ENCODE measurements around the gene SLC30A1. TPM values are rescaled to one million over a fixed set of nuclear protein-coding genes. Genes with fewer than 3 reads are reported as not detected.

SLC30A1 gene
- total RNA-seq, 2 donors from 2014 or later, result 12.5 to 22.0 TPM

DNA sequence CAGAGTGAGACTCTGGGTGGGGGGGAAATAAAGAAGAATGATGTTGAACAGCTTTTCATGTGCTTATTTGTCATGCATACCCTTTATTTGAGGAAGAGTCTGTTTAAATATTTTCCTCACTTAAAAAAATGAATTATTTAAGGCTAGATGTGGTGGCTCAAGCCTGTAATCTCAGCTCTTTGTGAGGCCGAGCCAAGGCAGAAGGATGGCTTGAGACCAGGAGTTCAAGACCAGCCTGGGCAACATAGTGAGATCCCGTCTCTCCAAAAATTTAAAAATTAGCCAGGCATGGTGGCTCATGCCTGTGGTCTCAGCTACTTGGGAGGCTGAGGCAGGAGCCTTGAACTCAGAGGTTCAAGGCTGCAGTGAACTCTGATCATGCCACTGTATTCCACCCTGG is 25.4 kb downstream of the SLC30A1 start:
- H3K27ac ChIP-seq, result no peak overlapping the region
- intact Hi-C loops (cut with DNase I), result no loop called here
- no peaks in the 10 kb centered on the region for H3K4me1 ChIP-seq (replicated peaks)
- no peak for TF ChIP-seq POLR2AphosphoS5 (IDR thresholded peaks at IDR 0.05)
- TF ChIP-seq POLR2A (IDR thresholded peaks at IDR 0.05), result no peak
- TF ChIP-seq CTCF (IDR thresholded peaks at IDR 0.05), result no peak
- no peak overlapping the region for H3K4me3 ChIP-seq
- no peak for DNase-seq (ENCODE audit: low spot score)
- 93% methylated on average over 2 of the region's 2 CpGs for WGBS
- no peaks in the 10 kb centered on the region for H3K9me3 ChIP-seq
- no peaks in the 10 kb centered on the region for H3K36me3 ChIP-seq
- H3K27me3 ChIP-seq (replicated peaks; ENCODE audit: insufficient read depth), result no peaks in the 10 kb centered on the region

- TF ChIP-seq POLR2AphosphoS5 (IDR thresholded peaks at IDR 0.05), result peak; percentile 22
- TF ChIP-seq CTCF (IDR thresholded peaks at IDR 0.05), result no peak
- no peak for TF ChIP-seq POLR2A (IDR thresholded peaks at IDR 0.05)
- Histone ChIP-seq H3K27ac (no peak overlapping the region), H3K4me1 (replicated peaks) (no peaks in the 10 kb centered on the region), H3K9me3 (no peaks in the 10 kb centered on the region), H3K4me3 (no peak overlapping the region), H3K36me3 (no peaks in the 10 kb centered on the region), H3K27me3 (replicated peaks; ENCODE audit: insufficient read depth) (no peaks in the 10 kb centered on the region)
- peak; percentile 12 for DNase-seq (ENCODE audit: low spot score)
- WGBS, result 28% methylated on average over 12 of the region's 12 CpGs
- intact Hi-C loops (cut with DNase I), result no loop called here
Measured at GRCh38 chr1:211551638-211552460, 27.1 kb downstream of the SLC30A1 start.

DNA sequence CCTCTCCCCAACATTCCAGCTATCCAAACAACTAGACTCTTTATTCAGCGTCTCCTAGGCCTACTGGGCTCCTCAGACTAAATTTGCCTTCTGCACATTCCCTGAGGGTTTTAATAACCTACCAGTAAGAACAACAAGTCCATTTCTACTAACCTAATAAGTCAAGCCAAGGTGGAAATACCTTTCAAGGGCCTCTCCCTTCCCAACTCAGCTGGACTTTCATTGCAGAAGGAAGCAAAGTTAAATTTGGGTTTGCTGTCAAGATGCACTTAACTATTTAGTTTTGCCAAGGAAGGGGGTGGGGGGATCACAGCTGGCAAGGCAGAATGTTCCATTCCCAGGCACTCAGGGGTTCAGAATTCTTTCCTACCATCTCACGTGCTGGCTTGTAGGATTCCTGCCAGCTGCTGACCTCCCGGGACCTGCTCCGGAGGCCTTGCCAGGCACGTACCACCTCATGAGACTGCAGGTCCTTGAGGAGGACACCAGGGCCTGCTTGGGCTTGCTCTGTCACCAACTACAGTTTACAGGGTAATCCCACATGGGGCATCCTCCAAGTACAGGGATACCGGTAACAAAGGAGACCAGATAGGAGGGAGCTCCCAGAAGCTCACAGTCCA is 29.8 kb downstream of the SLC30A1 start:
- peak; percentile 30 for DNase-seq (ENCODE audit: low spot score)
- H3K9me3 ChIP-seq, result no peaks in the 10 kb centered on the region
- no peaks in the 10 kb centered on the region for H3K36me3 ChIP-seq
- intact Hi-C loops (cut with DNase I), result no loop called here
- TF ChIP-seq POLR2AphosphoS5 (IDR thresholded peaks at IDR 0.05) (peak; percentile 41), CTCF (IDR thresholded peaks at IDR 0.05) (no peak)
- 36% methylated on average over 6 of the region's 6 CpGs for WGBS
- peak overlapping the region; percentile 4 to 24 for H3K27ac ChIP-seq
- no peak overlapping the region for H3K4me3 ChIP-seq
- no peaks in the 10 kb centered on the region for H3K4me1 ChIP-seq (replicated peaks)
- H3K27me3 ChIP-seq (replicated peaks; ENCODE audit: insufficient read depth), result no peaks in the 10 kb centered on the region

- DNase-seq (ENCODE audit: low spot score), result no peak
- no peaks in the 10 kb centered on the region for H3K27me3 ChIP-seq (replicated peaks; ENCODE audit: insufficient read depth)
- peak overlapping the region; percentile 4 to 24 for H3K27ac ChIP-seq
- TF ChIP-seq POLR2AphosphoS5 (IDR thresholded peaks at IDR 0.05) (no peak), CTCF (IDR thresholded peaks at IDR 0.05) (no peak), POLR2A (IDR thresholded peaks at IDR 0.05) (no peak)
- no peaks in the 10 kb centered on the region for H3K9me3 ChIP-seq
- 92% methylated on average over 9 of the region's 9 CpGs for WGBS
- no peak overlapping the region for H3K4me3 ChIP-seq
- no peaks in the 10 kb centered on the region for H3K4me1 ChIP-seq (replicated peaks)
- no peaks in the 10 kb centered on the region for H3K36me3 ChIP-seq
- intact Hi-C loops (cut with DNase I), result no loop called here
Measured at GRCh38 chr1:211548321-211549091, 30.5 kb downstream of the SLC30A1 start.
